Choroid plexus epithelial cell (primary cell): ENCODE measurements around the gene PLEKHM2.

Source experiments
- DNase-seq: peaks from one replicate; pipeline ENCODE4 v3.0.0-alpha.2; 2010; ENCODE audit warnings: low read depth
- H3K4me3 ChIP-seq: 2 replicates; pipeline ENCODE4 v1.5.1; 2011; ENCODE audit warnings: low read depth, mild to moderate bottlenecking, control low read depth, low read length, moderate library complexity
- CTCF ChIP-seq: conservative IDR thresholded peaks from 2 replicates; pipeline ENCODE4 v1.5.1; 2011; ENCODE audit warnings: low read depth, mild to moderate bottlenecking, control low read depth, inconsistent platforms, low read length, moderate library complexity

Gene PLEKHM2

GRCh38 chr1:15718199-15718601 is 34.1 kb downstream of the PLEKHM2 start:
- DNase-seq: no peak
- H3K4me3 ChIP-seq: no peak overlapping the region
- no peak for TF ChIP-seq CTCF

- no peak for TF ChIP-seq CTCF
- DNase-seq: no peak
- no peak overlapping the region for H3K4me3 ChIP-seq
These were observed 35.4 kb downstream of the PLEKHM2 start for GRCh38 chr1:15719381-15720120.

- no peak for DNase-seq
- H3K4me3 ChIP-seq: no peak overlapping the region
- no peak for TF ChIP-seq CTCF
These were observed 36.7 kb downstream of the PLEKHM2 start for GRCh38 chr1:15720861-15721260.

GRCh38 chr1:15722411-15722810 is 38.3 kb downstream of the PLEKHM2 start:
- DNase-seq: no peak
- no peak overlapping the region for H3K4me3 ChIP-seq
- TF ChIP-seq CTCF: no peak

GRCh38 chr1:15722836-15723532 is 38.9 kb downstream of the PLEKHM2 start:
- no peak overlapping the region for H3K4me3 ChIP-seq
- DNase-seq: peak; percentile 20
- no peak for TF ChIP-seq CTCF

- no peak for TF ChIP-seq CTCF
- H3K4me3 ChIP-seq: no peak overlapping the region
- no peak for DNase-seq
These were observed 39.6 kb downstream of the PLEKHM2 start for GRCh38 chr1:15723631-15724246.
